DND-41 (cell line): ENCODE data around the gene TOMM20.

Experiments used
- EZH2 ChIP-seq: IDR thresholded peaks from 3 replicates; pipeline ENCODE4 v1.6.1; 2012; ENCODE audit warnings: borderline replicate concordance, low read depth, mild to moderate bottlenecking, moderate library complexity, low read length, inconsistent platforms; ENCODE audit not compliant: severe bottlenecking
- TF ChIP-seq, protein P1 (sequence below): IDR thresholded peaks from 2 replicates; pipeline ENCODE4 v1.5.1; 2012; ENCODE audit warnings: borderline replicate concordance, low read length, moderate library complexity, mild to moderate bottlenecking; ENCODE audit not compliant: poor library complexity, severe bottlenecking; ENCODE audit errors: extremely low read depth

DNA sequence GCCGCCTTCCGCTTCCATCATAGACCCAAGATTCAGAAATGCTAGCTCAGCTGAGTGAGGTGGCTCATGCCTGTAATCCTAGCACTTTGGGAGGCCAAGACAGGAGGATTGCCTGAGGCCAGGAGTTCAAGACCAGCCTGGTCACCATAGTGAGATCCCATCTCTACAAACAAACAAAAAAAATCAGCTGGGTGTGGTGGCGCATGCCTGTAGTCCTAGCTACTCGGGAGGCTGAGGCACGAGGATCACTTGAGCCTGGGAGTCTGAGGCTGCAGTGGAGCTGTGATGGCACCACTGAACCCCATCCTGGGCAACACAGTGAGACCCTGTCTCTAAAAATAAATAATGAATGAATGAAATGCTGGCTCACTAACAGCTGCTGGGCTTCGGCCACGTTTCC is 39.7 kb downstream of the TOMM20 start:
- TF ChIP-seq, protein P1, sequence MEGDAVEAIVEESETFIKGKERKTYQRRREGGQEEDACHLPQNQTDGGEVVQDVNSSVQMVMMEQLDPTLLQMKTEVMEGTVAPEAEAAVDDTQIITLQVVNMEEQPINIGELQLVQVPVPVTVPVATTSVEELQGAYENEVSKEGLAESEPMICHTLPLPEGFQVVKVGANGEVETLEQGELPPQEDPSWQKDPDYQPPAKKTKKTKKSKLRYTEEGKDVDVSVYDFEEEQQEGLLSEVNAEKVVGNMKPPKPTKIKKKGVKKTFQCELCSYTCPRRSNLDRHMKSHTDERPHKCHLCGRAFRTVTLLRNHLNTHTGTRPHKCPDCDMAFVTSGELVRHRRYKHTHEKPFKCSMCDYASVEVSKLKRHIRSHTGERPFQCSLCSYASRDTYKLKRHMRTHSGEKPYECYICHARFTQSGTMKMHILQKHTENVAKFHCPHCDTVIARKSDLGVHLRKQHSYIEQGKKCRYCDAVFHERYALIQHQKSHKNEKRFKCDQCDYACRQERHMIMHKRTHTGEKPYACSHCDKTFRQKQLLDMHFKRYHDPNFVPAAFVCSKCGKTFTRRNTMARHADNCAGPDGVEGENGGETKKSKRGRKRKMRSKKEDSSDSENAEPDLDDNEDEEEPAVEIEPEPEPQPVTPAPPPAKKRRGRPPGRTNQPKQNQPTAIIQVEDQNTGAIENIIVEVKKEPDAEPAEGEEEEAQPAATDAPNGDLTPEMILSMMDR: no peak
- TF ChIP-seq EZH2: no peak
